SK-N-SH treated with all-trans-retinoic acid at 6 μM for 48 hours (cell line): ENCODE results near the gene KCTD2.

Source experiments
- ARNTL ChIP-seq: fragments of 450-650 bp; formaldehyde crosslinking; IDR thresholded peaks from 2 replicates; pipeline ENCODE4 v1.5.0; 2020; ENCODE audit warnings: low read depth, mild to moderate bottlenecking, moderate library complexity, borderline replicate concordance
- BACH2 ChIP-seq: fragments of 250-450 bp; sonication (Bioruptor Pico); IDR thresholded peaks from 2 replicates; pipeline ENCODE4 v1.9.0; 2021; ENCODE audit warnings: mild to moderate bottlenecking, borderline replicate concordance
- ESRRG ChIP-seq: fragments of 250-450 bp; sonication (Bioruptor Pico); IDR thresholded peaks from 2 replicates; pipeline ENCODE4 v1.6.1; 2021; ENCODE audit warnings: mild to moderate bottlenecking
- ISL1 ChIP-seq: fragments of 250-450 bp; sonication (Bioruptor Pico); IDR thresholded peaks from 2 replicates; pipeline ENCODE4 v2.1.2; 2022; ENCODE audit warnings: mild to moderate bottlenecking, moderate library complexity
- OSR1 ChIP-seq: fragments of 250-450 bp; sonication (Bioruptor Pico); IDR thresholded peaks from 2 replicates; pipeline ENCODE4 v1.8.0; 2022; ENCODE audit warnings: moderate library complexity, mild to moderate bottlenecking, inconsistent platforms
- TOX ChIP-seq: fragments of 250-450 bp; sonication (Bioruptor Pico); IDR thresholded peaks from 2 replicates; pipeline ENCODE4 v1.8.0; 2021; ENCODE audit warnings: mild to moderate bottlenecking, moderate library complexity, borderline replicate concordance
- ZC3H10 ChIP-seq: fragments of 250-450 bp; sonication (Bioruptor Pico); IDR thresholded peaks from 2 replicates; pipeline ENCODE4 v1.5.1; 2021; ENCODE audit warnings: mild to moderate bottlenecking, moderate library complexity
- ZFP3 ChIP-seq: fragments of 250-450 bp; sonication (Bioruptor Pico); IDR thresholded peaks from 2 replicates; pipeline ENCODE4 v1.5.0; 2020; ENCODE audit warnings: mild to moderate bottlenecking, moderate library complexity
- ZFP30 ChIP-seq: fragments of 450-650 bp; formaldehyde crosslinking; IDR thresholded peaks from 2 replicates; pipeline ENCODE4 v1.5.0; 2022; ENCODE audit warnings: mild to moderate bottlenecking, moderate library complexity
- TF ChIP-seq, protein P1 (sequence below): fragments of 250-450 bp; sonication (Bioruptor Pico); IDR thresholded peaks from 2 replicates; pipeline ENCODE4 v1.5.1; 2021; ENCODE audit warnings: mild to moderate bottlenecking, moderate library complexity
- TF ChIP-seq, protein P2 (sequence below): fragments of 250-450 bp; sonication (Bioruptor Pico); IDR thresholded peaks from 2 replicates; pipeline ENCODE4 v1.5.1; 2020; ENCODE audit warnings: low read depth, mild to moderate bottlenecking, moderate library complexity
- TF ChIP-seq, protein P3 (sequence below): fragments of 250-450 bp; sonication (Bioruptor Pico); IDR thresholded peaks from 2 replicates; pipeline ENCODE4 v1.5.0; 2020; ENCODE audit warnings: mild to moderate bottlenecking, moderate library complexity
- TF ChIP-seq, protein P4 (sequence below): fragments of 250-450 bp; sonication (Bioruptor Pico); IDR thresholded peaks from 2 replicates; pipeline ENCODE4 v1.8.0; 2021; ENCODE audit warnings: low read depth, mild to moderate bottlenecking, moderate library complexity, borderline replicate concordance

DNA sequence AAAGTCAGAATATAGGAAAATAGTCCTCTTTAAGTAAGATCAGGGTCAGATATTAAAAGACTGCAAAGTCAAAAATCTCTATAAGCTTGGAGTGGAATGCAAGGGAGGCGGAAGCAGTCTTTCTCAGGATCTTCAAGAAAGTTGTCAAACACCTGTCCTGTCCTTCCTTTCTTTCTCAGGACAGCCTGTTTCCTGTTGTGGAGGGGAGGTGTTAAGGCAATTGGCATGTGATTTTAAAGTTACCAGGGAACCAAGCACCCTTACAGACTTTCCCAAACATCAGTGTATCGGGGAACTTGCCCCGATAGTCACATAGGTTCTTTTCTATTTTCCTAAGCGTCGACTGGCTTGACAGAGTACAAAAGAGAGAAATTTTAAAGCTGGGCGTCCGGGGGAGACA lies 2.3 kb upstream of the KCTD2 start:
- TF ChIP-seq TOX (CRISPR knock-in tag), result no peak
- no peak for TF ChIP-seq BACH2
- TF ChIP-seq, protein P1, sequence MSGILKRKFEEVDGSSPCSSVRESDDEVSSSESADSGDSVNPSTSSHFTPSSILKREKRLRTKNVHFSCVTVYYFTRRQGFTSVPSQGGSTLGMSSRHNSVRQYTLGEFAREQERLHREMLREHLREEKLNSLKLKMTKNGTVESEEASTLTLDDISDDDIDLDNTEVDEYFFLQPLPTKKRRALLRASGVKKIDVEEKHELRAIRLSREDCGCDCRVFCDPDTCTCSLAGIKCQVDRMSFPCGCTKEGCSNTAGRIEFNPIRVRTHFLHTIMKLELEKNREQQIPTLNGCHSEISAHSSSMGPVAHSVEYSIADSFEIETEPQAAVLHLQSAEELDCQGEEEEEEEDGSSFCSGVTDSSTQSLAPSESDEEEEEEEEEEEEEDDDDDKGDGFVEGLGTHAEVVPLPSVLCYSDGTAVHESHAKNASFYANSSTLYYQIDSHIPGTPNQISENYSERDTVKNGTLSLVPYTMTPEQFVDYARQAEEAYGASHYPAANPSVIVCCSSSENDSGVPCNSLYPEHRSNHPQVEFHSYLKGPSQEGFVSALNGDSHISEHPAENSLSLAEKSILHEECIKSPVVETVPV, result no peak
- no peak for TF ChIP-seq ZC3H10 (CRISPR knock-in tag)
- TF ChIP-seq, protein P2, sequence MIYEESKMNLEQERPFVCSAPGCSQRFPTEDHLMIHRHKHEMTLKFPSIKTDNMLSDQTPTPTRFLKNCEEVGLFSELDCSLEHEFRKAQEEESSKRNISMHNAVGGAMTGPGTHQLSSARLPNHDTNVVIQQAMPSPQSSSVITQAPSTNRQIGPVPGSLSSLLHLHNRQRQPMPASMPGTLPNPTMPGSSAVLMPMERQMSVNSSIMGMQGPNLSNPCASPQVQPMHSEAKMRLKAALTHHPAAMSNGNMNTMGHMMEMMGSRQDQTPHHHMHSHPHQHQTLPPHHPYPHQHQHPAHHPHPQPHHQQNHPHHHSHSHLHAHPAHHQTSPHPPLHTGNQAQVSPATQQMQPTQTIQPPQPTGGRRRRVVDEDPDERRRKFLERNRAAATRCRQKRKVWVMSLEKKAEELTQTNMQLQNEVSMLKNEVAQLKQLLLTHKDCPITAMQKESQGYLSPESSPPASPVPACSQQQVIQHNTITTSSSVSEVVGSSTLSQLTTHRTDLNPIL (CRISPR knock-in tag), result no peak
- TF ChIP-seq, protein P3, sequence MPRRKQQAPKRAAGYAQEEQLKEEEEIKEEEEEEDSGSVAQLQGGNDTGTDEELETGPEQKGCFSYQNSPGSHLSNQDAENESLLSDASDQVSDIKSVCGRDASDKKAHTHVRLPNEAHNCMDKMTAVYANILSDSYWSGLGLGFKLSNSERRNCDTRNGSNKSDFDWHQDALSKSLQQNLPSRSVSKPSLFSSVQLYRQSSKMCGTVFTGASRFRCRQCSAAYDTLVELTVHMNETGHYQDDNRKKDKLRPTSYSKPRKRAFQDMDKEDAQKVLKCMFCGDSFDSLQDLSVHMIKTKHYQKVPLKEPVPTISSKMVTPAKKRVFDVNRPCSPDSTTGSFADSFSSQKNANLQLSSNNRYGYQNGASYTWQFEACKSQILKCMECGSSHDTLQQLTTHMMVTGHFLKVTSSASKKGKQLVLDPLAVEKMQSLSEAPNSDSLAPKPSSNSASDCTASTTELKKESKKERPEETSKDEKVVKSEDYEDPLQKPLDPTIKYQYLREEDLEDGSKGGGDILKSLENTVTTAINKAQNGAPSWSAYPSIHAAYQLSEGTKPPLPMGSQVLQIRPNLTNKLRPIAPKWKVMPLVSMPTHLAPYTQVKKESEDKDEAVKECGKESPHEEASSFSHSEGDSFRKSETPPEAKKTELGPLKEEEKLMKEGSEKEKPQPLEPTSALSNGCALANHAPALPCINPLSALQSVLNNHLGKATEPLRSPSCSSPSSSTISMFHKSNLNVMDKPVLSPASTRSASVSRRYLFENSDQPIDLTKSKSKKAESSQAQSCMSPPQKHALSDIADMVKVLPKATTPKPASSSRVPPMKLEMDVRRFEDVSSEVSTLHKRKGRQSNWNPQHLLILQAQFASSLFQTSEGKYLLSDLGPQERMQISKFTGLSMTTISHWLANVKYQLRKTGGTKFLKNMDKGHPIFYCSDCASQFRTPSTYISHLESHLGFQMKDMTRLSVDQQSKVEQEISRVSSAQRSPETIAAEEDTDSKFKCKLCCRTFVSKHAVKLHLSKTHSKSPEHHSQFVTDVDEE (CRISPR knock-in tag), result no peak
- no peak for TF ChIP-seq ZFP3 (CRISPR knock-in tag)
- no peak for TF ChIP-seq OSR1
- no peak for TF ChIP-seq ZFP30 (CRISPR knock-in tag)
- TF ChIP-seq ESRRG (CRISPR knock-in tag), result no peak
- TF ChIP-seq, protein P4, sequence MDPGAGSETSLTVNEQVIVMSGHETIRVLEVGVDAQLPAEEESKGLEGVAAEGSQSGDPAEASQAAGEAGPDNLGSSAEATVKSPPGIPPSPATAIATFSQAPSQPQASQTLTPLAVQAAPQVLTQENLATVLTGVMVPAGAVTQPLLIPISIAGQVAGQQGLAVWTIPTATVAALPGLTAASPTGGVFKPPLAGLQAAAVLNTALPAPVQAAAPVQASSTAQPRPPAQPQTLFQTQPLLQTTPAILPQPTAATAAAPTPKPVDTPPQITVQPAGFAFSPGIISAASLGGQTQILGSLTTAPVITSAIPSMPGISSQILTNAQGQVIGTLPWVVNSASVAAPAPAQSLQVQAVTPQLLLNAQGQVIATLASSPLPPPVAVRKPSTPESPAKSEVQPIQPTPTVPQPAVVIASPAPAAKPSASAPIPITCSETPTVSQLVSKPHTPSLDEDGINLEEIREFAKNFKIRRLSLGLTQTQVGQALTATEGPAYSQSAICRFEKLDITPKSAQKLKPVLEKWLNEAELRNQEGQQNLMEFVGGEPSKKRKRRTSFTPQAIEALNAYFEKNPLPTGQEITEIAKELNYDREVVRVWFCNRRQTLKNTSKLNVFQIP (CRISPR knock-in tag), result no peak
- TF ChIP-seq ARNTL (CRISPR knock-in tag), result no peak
- TF ChIP-seq ISL1 (CRISPR knock-in tag), result no peak
